Type B pancreatic cell (in vitro differentiated cells): ENCODE data around the gene PCSK6. TPM values are rescaled to one million over a fixed set of nuclear protein-coding genes. Genes with fewer than 3 reads are reported as not detected.

Experiments
- DNase-seq: peaks from one replicate; pipeline ENCODE4 v3.0.0; 2021; ENCODE audit warnings: mixed read lengths; ENCODE audit not compliant: unreplicated experiment; ENCODE audit errors: extremely low spot score
- H3K27ac Mint-ChIP-seq: 2 replicates; pipeline ENCODE4 v1.8.0; 2021; ENCODE audit warnings: mild to moderate bottlenecking, mixed read lengths
- H3K27me3 Mint-ChIP-seq: 2 replicates; pipeline ENCODE4 v1.8.0; 2021; ENCODE audit warnings: mixed read lengths
- H3K36me3 Mint-ChIP-seq: 2 replicates; pipeline ENCODE4 v1.8.0; 2021; ENCODE audit warnings: mixed read lengths
- H3K4me1 Mint-ChIP-seq: one replicate; pipeline ENCODE4 v1.8.0; 2021; ENCODE audit warnings: mixed read lengths; ENCODE audit not compliant: unreplicated experiment
- H3K4me3 Mint-ChIP-seq: 2 replicates; pipeline ENCODE4 v1.8.0; 2021; ENCODE audit warnings: mild to moderate bottlenecking, mixed read lengths
- H3K9me3 Mint-ChIP-seq: 2 replicates; pipeline ENCODE4 v1.8.0; 2021; ENCODE audit warnings: mixed read lengths
- total RNA-seq: library from RNA; stranded (reverse); gene quantifications from 2 replicates; pipeline ENCODE4 v1.2.1, GENCODE V29; 2021; ENCODE audit warnings: low replicate concordance
- TF ChIP-seq, protein P1 (sequence below): fragments of 200-600 bp; sonication (generic); conservative IDR thresholded peaks from 2 replicates; pipeline ENCODE4 v1.5.0; 2021; ENCODE audit warnings: antibody characterized with exemption, mild to moderate bottlenecking

Gene PCSK6
- total RNA-seq, 1 donor from 2014 or later: 5.4 TPM

DNA sequence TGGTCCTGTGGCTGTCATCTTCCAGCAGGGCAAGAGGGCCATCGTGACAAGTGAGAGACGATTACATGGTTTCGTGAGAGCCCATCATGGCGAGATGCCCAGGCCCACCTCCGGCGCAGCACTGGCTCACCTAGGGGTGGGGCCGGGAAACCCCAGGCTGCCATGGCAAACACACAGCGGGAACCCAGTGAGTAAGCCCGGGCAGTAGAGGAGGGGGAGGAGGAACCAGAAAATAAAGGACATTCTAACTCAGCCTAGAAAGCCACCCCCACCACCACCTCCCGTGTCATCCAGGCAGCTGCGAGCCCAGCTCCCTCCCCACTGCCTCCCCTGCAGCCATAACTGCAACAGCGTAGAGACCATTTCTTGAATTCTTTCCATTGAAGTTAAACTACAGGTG is 52.3 kb downstream of the PCSK6 start:
- H3K27ac Mint-ChIP-seq: no peak overlapping the region
- H3K36me3 Mint-ChIP-seq: no peaks in the 10 kb centered on the region
- H3K4me3 Mint-ChIP-seq: no peak overlapping the region
- H3K4me1 Mint-ChIP-seq: peaks cover 19% of the 10 kb centered on the region
- no peaks in the 10 kb centered on the region for H3K9me3 Mint-ChIP-seq
- peaks cover 9% of the 10 kb centered on the region for H3K27me3 Mint-ChIP-seq
- TF ChIP-seq, protein P1, sequence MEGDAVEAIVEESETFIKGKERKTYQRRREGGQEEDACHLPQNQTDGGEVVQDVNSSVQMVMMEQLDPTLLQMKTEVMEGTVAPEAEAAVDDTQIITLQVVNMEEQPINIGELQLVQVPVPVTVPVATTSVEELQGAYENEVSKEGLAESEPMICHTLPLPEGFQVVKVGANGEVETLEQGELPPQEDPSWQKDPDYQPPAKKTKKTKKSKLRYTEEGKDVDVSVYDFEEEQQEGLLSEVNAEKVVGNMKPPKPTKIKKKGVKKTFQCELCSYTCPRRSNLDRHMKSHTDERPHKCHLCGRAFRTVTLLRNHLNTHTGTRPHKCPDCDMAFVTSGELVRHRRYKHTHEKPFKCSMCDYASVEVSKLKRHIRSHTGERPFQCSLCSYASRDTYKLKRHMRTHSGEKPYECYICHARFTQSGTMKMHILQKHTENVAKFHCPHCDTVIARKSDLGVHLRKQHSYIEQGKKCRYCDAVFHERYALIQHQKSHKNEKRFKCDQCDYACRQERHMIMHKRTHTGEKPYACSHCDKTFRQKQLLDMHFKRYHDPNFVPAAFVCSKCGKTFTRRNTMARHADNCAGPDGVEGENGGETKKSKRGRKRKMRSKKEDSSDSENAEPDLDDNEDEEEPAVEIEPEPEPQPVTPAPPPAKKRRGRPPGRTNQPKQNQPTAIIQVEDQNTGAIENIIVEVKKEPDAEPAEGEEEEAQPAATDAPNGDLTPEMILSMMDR: no peak
- DNase-seq: no peak

DNA sequence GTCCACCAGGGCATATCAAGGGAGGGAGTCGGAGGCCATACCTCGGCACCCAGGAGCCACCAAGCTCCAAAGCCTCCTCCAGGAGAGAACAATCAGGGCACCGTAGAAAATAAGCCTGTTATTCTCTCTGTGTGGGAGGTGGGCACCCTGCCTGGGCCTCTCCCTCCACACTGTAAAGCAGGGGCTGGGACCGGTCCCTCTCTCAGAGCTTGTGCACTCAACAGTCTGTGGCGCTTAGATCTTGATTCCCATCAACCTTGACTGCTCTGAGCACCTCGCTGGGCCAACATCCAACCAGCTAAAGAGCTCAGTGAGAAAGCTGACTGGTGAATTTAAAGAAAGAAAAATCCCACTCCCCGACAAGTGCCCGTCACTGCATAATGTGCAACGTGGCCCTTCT is 53.0 kb downstream of the PCSK6 start:
- H3K4me1 Mint-ChIP-seq: peaks cover 17% of the 10 kb centered on the region
- H3K36me3 Mint-ChIP-seq: no peaks in the 10 kb centered on the region
- H3K27me3 Mint-ChIP-seq: peaks cover 9% of the 10 kb centered on the region
- no peaks in the 10 kb centered on the region for H3K9me3 Mint-ChIP-seq
- no peak for DNase-seq
- H3K27ac Mint-ChIP-seq: no peak overlapping the region
- TF ChIP-seq, protein P1: no peak
- H3K4me3 Mint-ChIP-seq: no peak overlapping the region

DNA sequence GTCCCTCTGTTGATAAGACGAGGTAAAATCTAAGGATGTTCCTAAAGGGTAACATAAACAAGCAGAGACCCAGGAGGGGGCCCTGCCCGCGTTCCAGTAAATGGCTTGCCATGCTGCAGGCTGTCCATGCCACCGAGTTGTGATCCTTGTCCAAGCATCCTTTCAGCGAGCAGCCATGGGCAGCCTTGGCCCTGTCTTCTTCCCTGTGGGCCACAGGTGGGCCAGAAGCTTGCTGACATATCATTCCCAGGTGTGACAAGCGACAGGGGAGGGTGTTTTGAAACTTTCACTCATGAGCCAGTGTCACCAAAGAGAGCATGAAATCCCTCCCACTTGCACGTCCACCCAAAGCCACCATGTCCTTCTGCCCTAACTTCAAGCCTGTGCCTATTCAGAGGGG is 53.7 kb downstream of the PCSK6 start:
- Mint-ChIP-seq H3K4me3 (no peak overlapping the region), H3K9me3 (no peaks in the 10 kb centered on the region), H3K36me3 (no peaks in the 10 kb centered on the region), H3K27me3 (peaks cover 9% of the 10 kb centered on the region), H3K27ac (no peak overlapping the region), H3K4me1 (peaks cover 16% of the 10 kb centered on the region)
- no peak for DNase-seq
- TF ChIP-seq, protein P1: no peak

DNA sequence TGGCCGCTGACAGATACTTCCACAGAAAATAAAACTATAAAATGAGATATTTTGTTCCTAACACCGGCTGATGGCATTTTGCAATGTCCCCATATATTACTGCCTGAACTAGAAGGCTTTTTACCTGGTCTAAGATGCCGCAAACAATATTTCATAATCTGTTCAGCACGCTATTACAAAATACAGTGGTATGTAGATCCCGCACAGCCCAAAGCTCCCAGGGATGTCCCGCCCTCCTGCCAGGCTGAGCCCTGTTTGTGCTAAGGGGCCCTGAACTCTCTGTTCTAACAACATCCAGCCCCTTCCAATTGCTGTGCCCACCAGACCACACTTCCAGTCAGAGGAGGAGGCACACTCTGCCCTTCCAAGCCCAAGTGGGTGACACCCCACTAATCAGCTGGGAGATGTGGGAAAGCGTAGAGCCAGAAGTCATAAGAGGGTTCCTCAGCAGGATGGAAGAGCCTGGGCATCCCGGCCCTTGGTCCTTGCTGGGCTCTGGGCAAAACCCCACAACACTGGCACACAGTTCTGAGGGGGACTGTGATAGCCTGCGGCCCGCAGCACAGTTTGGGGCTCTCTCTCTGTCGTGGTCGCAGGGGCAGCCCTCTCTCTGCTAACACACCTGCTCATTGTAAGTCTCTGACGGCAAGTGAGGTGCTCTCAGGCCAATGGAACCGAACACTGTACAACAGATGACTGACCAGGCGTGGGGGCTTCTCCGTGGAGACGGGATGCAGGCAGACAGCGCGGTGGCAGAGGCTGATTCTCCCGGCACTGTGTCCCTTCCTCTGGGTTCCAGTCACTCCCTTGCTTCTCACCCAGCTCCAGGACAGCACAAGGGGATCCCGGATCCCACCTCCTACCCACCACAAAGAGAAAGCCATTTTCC is 55.2 kb downstream of the PCSK6 start:
- Mint-ChIP-seq H3K4me1 (peaks cover 9% of the 10 kb centered on the region), H3K27ac (no peak overlapping the region), H3K27me3 (peaks cover 9% of the 10 kb centered on the region), H3K4me3 (no peak overlapping the region), H3K36me3 (no peaks in the 10 kb centered on the region), H3K9me3 (no peaks in the 10 kb centered on the region)
- TF ChIP-seq, protein P1: no peak
- no peak for DNase-seq

DNA sequence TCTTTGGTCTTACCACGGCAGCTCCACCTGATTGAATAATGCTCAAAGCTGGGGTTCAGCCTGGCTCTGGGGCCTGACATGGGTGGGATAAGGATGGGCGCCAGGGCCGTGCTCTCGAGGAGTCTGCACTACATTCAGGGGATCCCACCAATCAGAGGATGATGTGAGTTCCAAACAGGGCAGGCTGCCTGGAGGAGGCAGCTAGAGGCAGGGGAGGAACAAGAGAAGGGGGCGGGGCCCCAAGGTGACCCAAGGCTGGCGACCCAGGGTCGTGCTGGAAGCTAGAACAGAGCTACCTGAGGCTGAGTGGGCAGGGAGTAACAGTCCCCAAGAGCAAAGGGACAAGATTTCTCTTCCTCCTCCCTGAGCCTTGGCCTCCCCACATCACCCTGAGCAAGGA is 56.1 kb downstream of the PCSK6 start:
- Mint-ChIP-seq H3K4me1 (peaks cover 11% of the 10 kb centered on the region), H3K9me3 (no peaks in the 10 kb centered on the region), H3K27me3 (peaks cover 7% of the 10 kb centered on the region), H3K36me3 (no peaks in the 10 kb centered on the region), H3K4me3 (no peak overlapping the region), H3K27ac (no peak overlapping the region)
- TF ChIP-seq, protein P1: no peak
- no peak for DNase-seq
